ENCODE measurements around the gene HES2.

DNA sequence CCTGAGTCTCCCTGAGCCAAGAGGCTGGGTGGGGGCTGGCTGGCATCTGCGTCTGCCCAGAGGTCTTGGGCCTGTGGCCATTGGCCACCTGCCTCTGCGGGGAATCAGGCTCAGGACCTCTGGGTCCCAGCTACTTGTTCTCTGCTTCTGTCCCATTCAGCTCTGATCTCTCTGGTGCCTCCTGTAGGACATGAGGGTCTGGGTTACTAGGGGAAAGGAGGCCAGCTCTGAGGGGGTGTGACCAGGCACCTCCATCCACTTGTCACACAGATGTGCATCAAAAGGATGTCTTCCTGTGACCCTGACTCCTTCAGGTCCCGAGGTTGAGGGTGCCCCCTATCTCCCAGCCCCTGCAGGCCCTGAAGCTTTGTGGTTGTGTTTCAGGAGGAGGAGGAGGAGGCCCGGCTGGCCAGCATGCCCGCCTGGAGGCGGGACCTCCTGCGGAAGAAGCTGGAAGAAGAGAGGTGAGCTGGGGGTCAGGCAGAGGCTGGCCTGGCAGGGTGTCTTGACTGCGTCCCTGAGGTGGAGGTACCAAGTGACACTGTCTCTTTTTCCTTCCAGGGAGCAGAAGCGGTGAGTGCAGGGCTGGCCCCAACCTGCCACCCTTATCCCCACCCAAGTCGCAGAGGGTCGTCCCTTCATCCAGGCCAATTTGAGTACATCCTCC is 37.2 kb upstream of the HES2 start:
- TF ChIP-seq, protein P1, sequence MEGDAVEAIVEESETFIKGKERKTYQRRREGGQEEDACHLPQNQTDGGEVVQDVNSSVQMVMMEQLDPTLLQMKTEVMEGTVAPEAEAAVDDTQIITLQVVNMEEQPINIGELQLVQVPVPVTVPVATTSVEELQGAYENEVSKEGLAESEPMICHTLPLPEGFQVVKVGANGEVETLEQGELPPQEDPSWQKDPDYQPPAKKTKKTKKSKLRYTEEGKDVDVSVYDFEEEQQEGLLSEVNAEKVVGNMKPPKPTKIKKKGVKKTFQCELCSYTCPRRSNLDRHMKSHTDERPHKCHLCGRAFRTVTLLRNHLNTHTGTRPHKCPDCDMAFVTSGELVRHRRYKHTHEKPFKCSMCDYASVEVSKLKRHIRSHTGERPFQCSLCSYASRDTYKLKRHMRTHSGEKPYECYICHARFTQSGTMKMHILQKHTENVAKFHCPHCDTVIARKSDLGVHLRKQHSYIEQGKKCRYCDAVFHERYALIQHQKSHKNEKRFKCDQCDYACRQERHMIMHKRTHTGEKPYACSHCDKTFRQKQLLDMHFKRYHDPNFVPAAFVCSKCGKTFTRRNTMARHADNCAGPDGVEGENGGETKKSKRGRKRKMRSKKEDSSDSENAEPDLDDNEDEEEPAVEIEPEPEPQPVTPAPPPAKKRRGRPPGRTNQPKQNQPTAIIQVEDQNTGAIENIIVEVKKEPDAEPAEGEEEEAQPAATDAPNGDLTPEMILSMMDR (IDR thresholded peaks at IDR 0.05; ENCODE audit: insufficient read depth, low read length), result no peak
- no peak for TF ChIP-seq POLR2AphosphoS5 (IDR thresholded peaks at IDR 0.05; ENCODE audit: low read depth)
- TF ChIP-seq, protein P2, sequence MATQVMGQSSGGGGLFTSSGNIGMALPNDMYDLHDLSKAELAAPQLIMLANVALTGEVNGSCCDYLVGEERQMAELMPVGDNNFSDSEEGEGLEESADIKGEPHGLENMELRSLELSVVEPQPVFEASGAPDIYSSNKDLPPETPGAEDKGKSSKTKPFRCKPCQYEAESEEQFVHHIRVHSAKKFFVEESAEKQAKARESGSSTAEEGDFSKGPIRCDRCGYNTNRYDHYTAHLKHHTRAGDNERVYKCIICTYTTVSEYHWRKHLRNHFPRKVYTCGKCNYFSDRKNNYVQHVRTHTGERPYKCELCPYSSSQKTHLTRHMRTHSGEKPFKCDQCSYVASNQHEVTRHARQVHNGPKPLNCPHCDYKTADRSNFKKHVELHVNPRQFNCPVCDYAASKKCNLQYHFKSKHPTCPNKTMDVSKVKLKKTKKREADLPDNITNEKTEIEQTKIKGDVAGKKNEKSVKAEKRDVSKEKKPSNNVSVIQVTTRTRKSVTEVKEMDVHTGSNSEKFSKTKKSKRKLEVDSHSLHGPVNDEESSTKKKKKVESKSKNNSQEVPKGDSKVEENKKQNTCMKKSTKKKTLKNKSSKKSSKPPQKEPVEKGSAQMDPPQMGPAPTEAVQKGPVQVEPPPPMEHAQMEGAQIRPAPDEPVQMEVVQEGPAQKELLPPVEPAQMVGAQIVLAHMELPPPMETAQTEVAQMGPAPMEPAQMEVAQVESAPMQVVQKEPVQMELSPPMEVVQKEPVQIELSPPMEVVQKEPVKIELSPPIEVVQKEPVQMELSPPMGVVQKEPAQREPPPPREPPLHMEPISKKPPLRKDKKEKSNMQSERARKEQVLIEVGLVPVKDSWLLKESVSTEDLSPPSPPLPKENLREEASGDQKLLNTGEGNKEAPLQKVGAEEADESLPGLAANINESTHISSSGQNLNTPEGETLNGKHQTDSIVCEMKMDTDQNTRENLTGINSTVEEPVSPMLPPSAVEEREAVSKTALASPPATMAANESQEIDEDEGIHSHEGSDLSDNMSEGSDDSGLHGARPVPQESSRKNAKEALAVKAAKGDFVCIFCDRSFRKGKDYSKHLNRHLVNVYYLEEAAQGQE (IDR thresholded peaks at IDR 0.05; ENCODE audit: insufficient replicate concordance, low read depth), result no peak
- no peak for TF ChIP-seq GABPA (IDR thresholded peaks at IDR 0.05; ENCODE audit: low read depth)
- TF ChIP-seq SPI1 (IDR thresholded peaks at IDR 0.05; ENCODE audit: borderline replicate concordance, low read depth), result no peak
